Measurements from ENCODE around the gene RAP1GAP.
"Not testable (repeated sequence)": the region's sequence is repeated elsewhere in the genome, so short reads cannot be mapped to it uniquely, and the experiment has no call there.

The RAP1GAP gene

DNA sequence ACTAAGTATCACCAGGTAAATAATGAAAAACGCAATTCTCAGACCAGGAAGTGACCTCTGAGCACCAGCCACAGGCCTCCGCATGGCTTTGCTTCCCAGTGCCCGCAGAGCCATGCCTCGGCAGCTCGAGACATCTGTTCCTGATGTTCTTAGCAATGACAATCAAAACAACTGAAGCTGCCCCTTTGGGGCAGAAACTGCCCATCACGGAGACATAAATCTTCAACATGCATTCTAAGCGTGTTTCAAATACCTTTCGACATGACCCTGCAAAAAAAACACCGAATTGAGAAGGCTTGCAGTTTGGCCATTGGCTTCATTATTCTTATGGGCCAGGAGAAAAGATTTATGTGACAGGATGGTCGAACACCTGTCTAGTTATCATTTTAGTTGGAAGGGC, 5.8 kb upstream of the RAP1GAP start:
- DNase-seq = no peak

DNA sequence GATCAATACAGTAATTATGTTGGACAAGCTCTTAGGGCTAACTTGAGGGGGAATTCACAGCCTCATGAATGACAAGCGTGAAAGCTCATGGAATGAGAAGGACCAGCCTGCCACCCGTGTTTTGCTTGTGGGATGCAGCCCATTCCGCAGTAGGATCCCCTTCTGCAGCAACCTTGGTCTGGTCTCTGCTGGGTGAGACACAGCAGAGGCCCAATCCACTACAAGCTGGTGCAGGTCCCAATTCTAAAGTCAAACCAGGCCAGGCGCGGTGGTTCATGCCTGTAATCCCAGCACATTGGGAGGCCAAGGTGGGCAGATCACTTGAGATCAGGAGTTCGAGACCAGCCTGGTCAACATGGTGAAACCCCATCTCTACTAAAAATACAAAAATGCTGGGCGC, 4.7 kb upstream of the RAP1GAP start:
- DNase-seq = not testable (repeated sequence)

DNA sequence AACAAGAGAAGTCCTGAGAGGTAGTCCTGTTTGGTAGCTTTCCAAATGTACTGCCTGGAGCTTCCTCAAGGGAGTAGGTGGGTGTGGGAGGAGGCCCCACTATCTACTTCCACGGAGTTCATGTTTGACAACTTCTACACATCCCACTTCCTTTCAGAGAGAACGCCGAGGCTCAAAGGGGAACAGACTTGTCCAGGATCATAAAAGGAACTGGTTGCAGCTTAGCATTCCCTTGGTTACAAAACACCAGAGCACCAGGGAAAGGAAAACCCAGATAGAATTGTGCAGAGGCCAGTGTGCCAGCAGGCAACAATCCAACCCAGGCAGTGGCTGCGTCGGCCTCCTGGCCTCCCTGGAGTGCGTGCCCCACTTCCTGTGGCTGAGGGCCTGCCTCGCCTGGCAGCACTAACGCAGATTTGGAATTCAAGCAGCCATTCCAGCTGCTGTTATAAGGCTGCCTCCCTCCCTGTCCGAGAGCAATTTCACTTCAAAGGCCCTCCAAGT, 4.2 kb upstream of the RAP1GAP start:
- DNase-seq = no peak

DNA sequence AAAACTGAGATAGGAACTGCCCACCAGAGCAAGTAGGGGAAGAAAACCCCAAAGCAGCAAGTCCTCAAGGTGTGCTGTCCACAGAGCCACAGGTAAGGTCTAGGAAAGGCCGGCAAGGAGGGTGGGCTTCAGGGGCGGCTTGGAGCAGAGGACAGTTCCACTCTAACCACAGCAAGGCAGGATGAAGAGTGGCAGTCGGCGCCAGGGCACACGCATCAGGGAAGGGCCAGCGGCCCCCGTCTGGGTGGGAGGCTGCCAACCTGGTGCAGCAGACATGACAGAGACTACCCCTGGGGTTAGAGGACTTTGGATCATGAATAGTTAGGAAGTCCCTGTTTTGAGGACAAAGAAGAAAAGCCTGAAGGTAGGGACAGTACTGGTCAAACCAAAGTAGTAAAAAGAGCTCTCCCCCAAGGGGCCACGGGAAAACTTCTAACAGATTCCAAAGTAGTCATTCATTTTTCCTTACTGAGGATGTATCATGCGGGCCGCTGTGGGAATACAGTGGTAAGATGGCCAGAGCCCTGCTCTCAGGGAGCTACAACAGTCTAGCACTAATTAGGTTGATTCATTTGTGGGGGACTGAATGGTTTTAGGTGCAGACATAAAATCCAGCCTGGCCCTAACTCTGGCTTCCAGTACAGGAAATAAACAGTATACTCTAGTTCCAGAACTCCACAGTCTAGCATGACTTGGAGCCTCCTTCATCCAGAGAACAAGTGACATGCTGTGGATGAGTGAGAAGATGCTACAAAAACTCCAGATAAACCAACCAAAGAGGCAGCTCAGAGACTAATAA, 3.5 kb upstream of the RAP1GAP start:
- no peak for DNase-seq

- no peak for DNase-seq
Observed at GRCh38 chr1:21671915-21672314, 2.8 kb upstream of the RAP1GAP start.

GRCh38 chr1:21670956-21671902, 2.1 kb upstream of the RAP1GAP start:
- DNase-seq = no peak

GRCh38 chr1:21670059-21670881, 1.1 kb upstream of the RAP1GAP start:
- DNase-seq = no peak

- DNase-seq = no peak
Observed at GRCh38 chr1:21668951-21669257, 253 bp downstream of the RAP1GAP start.

DNA sequence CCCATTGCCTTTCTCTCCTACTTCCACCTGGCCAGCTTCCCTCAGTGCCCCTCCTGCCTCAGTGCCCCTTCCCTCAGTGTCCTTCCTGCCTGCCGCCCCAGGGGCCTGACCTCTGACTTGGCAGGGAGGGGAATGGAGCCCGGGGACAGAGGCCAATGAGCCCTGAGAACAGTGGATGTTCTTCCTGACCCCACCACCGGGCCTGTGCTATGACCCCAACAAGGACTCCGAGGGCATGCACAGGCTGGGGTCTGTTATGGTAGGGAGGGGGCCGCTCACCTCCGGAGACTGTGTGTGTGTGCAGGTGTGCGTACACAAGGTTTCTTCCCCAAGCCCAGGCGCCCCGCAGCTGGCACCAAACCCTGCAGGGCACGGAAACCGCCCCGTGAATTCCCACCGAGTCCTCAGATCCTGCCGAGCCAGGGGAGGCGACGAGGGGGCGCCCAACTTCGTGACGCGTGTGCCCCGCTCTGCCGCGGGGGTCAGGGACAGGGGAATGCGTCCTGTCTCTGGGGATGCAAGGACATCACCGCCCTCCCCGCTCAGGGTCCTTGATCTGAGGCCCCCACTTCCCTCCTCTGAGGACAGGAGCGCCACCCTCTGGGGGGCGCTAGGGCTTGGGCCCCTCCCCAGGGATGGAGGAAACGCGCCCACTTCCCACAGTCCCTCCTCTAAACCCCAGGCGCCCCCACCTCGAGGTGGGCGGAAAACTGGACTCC, 766 bp downstream of the RAP1GAP start:
- peak; percentile 34 for DNase-seq

DNA sequence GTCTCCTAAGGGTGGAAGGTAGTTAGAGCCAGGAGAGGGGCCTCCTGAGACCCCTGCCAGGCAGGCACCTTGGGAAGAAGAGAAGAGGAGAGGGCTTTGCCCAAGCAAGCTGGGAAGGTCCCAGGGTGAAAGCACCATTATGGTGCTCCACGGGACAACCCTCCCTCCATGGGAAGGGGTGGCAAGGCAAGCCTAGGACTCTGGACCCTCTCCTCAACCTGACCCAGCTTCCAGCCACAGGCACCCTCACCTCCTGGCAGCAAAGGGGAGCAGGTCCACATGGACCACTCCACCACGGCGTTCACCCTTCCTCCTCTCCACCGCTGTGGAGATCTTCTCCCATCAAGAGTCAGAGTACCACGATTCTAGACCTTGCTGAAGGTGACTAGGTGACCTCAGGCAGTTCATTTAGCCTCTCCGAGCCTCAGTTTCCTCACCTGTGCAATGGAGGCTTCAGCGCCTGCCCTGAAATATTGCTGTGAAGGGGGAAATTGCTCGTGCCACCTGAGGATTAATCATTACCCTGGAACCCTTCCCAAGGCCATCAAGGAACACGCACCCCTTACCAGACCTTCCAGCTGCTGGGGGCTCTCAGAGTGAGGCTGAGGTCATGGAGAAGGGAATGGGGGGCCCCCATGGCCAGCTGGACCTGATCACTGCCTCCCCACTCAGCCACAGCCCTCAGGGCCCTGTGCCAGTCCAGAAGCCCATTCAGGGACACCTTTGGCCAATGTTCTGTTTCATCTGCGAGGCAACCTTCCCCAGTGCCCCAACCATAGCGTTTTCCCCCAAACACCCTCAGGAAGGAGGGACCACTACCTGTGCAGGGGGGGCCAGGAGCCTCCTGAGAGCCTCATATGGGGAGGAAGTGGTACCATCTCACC, 1.6 kb downstream of the RAP1GAP start:
- DNase-seq = peak; percentile 32

GRCh38 chr1:21666576-21667320, 2.4 kb downstream of the RAP1GAP start:
- DNase-seq = peak; percentile 80

DNA sequence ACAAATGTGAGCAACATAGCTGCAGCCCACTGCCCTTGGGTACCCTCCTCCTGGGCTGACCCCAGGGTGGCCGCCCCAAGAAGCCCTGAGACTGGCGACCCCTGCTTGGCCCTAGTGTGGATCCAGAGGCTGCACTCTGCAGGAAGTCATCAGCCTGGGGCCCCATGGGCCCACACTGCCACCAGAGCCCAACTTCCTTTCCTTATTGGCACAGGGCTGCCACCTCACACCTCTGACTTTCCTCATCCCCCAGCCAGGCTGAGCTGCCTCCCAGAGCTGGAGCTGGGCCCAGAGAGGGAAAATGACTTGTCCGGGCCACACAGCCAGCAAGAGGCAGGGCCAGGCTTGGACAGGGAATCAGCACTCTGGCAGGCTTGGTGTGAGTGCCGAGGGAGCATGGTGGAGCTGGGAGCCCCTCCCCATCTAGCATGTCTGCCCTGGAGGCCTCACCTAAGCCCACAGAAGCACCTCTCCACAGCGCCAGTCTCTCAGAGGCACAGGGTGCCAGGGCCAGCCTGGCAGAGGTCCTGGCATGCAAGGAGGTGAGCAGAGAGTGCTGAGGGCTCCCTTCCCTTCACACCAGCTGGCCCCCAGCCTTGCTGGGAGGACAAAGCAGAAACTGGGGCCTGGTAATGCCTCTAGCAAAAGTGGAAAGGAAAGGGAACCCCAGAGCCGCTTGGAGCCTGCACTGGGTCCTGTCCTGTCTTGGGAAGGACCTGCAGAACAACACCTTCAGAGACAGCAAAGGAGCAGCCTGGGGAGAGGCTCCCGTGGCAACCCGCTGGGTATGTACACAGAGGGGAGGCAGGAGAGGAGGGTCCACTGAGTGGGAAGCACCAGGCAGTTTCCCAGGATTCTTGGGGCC, 3.2 kb downstream of the RAP1GAP start:
- DNase-seq = no peak

- DNase-seq = no peak
Observed at GRCh38 chr1:21664806-21665588, 4.2 kb downstream of the RAP1GAP start.

DNA sequence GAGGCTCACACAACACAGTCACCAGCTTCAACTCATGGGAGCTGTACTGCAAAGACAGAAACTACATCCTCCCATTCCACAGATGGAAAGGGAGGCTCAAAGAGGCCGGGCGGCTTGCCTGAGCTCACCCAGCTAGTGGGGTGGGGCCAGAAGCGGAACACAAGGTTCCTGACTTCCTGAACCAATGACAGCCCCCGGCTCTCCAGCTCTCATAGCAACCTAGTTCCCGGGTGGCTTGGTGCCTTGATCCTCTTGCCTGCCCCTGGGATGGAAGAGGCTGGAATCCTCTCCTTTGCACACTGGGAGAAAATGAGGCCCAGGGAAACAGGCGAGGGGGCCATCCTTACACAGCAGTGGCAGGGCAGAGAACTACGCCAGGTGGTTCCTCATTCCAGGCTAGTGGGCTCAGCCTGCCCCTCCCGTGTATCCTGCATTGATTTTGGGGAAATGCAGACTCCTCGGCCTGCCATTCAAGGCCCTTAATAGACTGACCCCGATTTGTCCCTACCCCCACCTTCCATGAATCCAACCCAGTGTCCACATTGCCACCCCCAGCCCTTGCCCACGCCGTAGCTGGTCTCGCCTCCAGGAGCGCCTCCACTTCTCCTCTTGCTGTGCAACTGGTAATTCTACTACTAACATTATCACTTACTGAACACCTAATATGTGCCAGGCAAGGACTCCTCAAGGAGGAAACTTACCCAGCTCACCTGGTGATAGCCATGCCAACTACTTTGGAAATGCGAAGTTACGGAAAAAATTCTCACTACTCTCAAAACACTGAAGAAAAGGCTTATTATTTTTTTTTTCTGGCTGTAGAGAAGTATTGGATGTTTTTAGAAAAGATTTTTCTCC, 5.0 kb downstream of the RAP1GAP start:
- DNase-seq = no peak

DNA sequence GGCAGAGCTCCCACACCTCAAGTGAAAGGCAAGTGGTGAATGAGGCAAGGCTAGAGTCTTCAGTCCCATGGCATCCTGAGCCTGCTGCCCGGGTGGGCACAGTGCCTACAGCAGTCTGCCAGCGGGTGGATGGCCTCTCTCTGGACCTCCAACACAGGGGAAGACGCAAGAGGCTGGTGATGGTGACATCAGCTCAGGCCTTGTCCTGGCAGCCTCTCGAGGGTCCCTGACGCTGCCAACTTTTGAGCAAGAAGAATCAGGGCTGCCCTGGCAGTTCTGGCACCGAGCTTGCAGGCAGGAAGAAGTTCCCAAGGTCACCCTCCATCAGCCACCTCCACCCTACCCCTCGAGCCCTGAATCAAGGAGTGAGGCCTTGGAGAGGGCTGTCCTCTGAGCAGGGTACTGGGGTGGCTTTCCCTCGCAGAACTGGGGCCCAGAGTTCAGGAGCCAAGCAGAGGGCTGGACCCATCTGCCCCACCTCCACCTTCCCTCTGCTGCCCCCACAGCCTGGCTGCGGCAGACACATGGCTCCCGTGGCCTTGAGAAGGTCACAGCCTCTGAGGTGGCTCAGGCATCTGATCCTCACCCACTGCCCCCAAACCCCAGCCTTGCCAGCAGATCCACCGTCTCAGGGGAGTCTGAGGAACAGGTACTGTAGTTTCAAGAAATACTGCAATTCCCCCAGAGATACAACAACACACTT, 5.8 kb downstream of the RAP1GAP start:
- DNase-seq = no peak

- no peak for DNase-seq
Observed at GRCh38 chr1:21662426-21663247, 6.5 kb downstream of the RAP1GAP start.

Data from DMS53 (cell line).